ENCODE data around the gene EDN2.

- TF ChIP-seq CTCF (IDR thresholded peaks at IDR 0.05; ENCODE audit: low read length) = no peak
- TF ChIP-seq EZH2 (optimal IDR thresholded peaks at IDR 0.05; ENCODE audit: low read depth, low read length) = no peak
- TF ChIP-seq EZH2phosphoT487 (IDR thresholded peaks at IDR 0.05; ENCODE audit: low read length) = no peak
These were observed 17.1 kb upstream of the EDN2 start for GRCh38 chr1:41501581-41501980.
